Tibial artery (tissue), 4 donors: ENCODE measurements around the gene ZNF519.

Experiments
- DNase-seq, 2 donors: peaks; one replicate each; pipeline ENCODE4 v3.0.0-alpha.2; 2019
- H3K27ac ChIP-seq, 2 donors: fragments of 200-600 bp; sonication (generic) in 1 of 2; 1 replicate in 1 of 2; 2 replicates in 1 of 2; pipeline ENCODE4 v1.5.1; 2018 to 2019; ENCODE audit warnings: mild to moderate bottlenecking in 1 of 2
- H3K27me3 ChIP-seq, 2 donors: fragments of 200-600 bp; sonication (generic) in 1 of 2; one replicate each; pipeline versions ENCODE4 v1.5.1 to v1.6.0; 2016 to 2019
- H3K36me3 ChIP-seq, 3 donors: fragments of 200-600 bp; sonication (generic) in 2 of 3; one replicate each; pipeline ENCODE4 v1.5.1; 2016 to 2019; ENCODE audit warnings: mild to moderate bottlenecking in 2 of 3
- H3K4me1 ChIP-seq, 4 donors: fragments of 200-600 bp; sonication (generic) in 2 of 4; 1 replicate in 3 of 4; 2 replicates in 1 of 4; pipeline ENCODE4 v1.5.1; 2016 to 2019
- H3K4me3 ChIP-seq, 2 donors: fragments of 200-600 bp; sonication (generic) in 1 of 2; 1 replicate in 1 of 2; 2 replicates in 1 of 2; pipeline ENCODE4 v1.5.1; 2018 to 2019; ENCODE audit warnings: mild to moderate bottlenecking in 2 of 2
- H3K9me3 ChIP-seq, 3 donors: fragments of 200-600 bp; sonication (generic) in 1 of 3; one replicate each; pipeline ENCODE4 v1.5.1; 2016 to 2019
- CTCF ChIP-seq, 2 experiments: fragments of 200-600 bp in 1 of 2; fragments of 450-650 bp in 1 of 2; IDR thresholded peaks; one replicate each; pipeline ENCODE4 v1.5.1; 2017 to 2019; ENCODE audit warnings: antibody characterized with exemption in 2 of 2, mild to moderate bottlenecking in 1 of 2, moderate library complexity in 1 of 2
- intact Hi-C: fragments of 100-400 bp; cut with DNase I; formaldehyde crosslinking; loops from one replicate; pipeline ENCODE4 v1.15.0; 2023; ENCODE audit warnings: low total_unique reads

ZNF519 gene

GRCh38 chr18:14122097-14122496 lies 10.1 kb downstream of the ZNF519 start:
- DNase-seq: no peak
- H3K9me3 ChIP-seq: no peaks in the 10 kb centered on the region
- TF ChIP-seq CTCF (IDR thresholded peaks at IDR 0.05): no peak
- no peak overlapping the region for H3K4me3 ChIP-seq
- no peaks in the 10 kb centered on the region for H3K36me3 ChIP-seq
- H3K27me3 ChIP-seq: no peaks in the 10 kb centered on the region
- H3K4me1 ChIP-seq: no peaks in the 10 kb centered on the region
- intact Hi-C loops: no loop called here
- no peak overlapping the region for H3K27ac ChIP-seq

- intact Hi-C loops: no loop called here
- TF ChIP-seq CTCF (IDR thresholded peaks at IDR 0.05): no peak
- no peak for DNase-seq
- H3K36me3 ChIP-seq: peaks cover 0 to 5% (median 0%) of the 10 kb centered on the region in 3 donors
- H3K4me1 ChIP-seq: no peaks in the 10 kb centered on the region
- no peaks in the 10 kb centered on the region for H3K27me3 ChIP-seq
- H3K4me3 ChIP-seq: no peak overlapping the region
- no peak overlapping the region for H3K27ac ChIP-seq
- peaks cover 0 to 5% (median 0%) of the 10 kb centered on the region in 3 donors for H3K9me3 ChIP-seq
Observed at GRCh38 chr18:14120926-14121325, 11.3 kb downstream of the ZNF519 start.

- no peak for DNase-seq
- no peak overlapping the region for H3K4me3 ChIP-seq
- peaks cover 0 to 5% (median 4%) of the 10 kb centered on the region in 3 donors for H3K9me3 ChIP-seq
- no peaks in the 10 kb centered on the region for H3K4me1 ChIP-seq
- H3K27ac ChIP-seq: no peak overlapping the region
- no peak for TF ChIP-seq CTCF (IDR thresholded peaks at IDR 0.05)
- peaks cover 0 to 15% (median 4%) of the 10 kb centered on the region in 3 donors for H3K36me3 ChIP-seq
- intact Hi-C loops: no loop called here
- H3K27me3 ChIP-seq: no peaks in the 10 kb centered on the region
Observed at GRCh38 chr18:14117606-14118005, 14.6 kb downstream of the ZNF519 start.

DNA sequence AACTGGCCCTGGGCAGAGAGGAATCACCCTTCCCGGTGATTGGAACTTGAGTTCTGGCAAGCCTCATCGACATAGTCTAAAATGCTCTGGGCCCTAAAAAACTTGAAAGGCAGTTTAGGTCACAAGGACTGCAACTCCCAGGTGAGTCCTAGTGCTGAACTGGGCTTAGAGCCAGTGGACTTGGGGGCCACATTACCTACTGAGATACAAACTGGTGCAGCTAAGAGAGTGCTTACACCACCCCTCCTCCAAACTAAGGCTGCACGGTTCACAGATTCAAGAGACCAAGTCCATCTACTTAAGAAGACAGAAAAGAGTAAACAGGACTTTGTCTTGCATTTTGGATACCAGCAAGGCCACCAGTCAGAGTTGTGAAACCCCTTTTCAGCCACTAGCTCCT lies 25.3 kb downstream of the ZNF519 start:
- no peak for TF ChIP-seq CTCF (IDR thresholded peaks at IDR 0.05)
- no peak for DNase-seq
- Histone ChIP-seq H3K27me3 (no peaks in the 10 kb centered on the region), H3K27ac (no peak overlapping the region), H3K9me3 (peaks cover 0 to 70% (median 5%) of the 10 kb centered on the region in 3 donors), H3K36me3 (peaks cover 0 to 25% (median 21%) of the 10 kb centered on the region in 3 donors), H3K4me1 (no peaks in the 10 kb centered on the region), H3K4me3 (no peak overlapping the region)
- intact Hi-C loops: no loop called here

DNA sequence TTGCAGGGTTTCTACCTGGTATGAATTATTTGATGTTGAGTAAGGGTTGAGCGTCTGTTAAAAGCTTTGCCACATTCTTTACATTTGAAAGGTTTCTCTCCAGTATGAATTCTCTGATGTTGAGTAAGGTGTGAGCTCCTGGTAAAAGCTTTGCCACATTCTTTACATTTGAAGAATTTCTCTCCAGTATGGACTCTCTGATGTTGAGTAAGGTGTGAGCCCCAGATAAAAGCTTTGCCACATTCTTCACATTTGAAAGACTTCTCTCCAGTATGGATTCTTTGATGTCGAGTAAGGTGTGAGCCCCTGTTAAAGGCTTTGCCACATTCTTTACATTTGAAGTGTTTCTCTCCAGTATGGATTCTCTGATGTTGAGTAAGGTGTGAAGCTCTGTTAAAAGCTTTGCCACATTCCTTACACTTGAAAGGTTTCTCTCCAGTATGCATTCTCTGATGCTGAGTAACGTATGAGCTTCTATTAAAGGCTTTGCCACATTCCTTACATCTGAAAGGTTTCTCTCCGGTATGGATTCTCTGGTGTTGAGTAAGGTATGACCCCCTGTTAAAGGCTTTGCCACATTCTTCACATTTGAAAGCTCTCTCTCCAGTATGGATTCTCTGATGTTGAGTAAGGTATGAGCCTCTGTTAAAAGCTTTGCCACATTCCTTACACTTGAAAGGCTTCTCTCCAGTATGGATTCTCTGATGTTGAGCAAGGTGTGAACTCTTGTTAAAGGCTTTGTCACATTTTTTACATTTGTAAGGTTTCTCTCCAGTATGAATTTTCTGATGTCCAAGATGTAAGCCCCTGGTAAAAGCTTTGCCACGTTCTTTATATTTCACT lies 27.1 kb downstream of the ZNF519 start:
- TF ChIP-seq CTCF (IDR thresholded peaks at IDR 0.05): no peak
- no peak for DNase-seq
- intact Hi-C loops: no loop called here
- Histone ChIP-seq H3K9me3 (peaks cover 0 to 70% (median 5%) of the 10 kb centered on the region in 3 donors), H3K4me1 (no peaks in the 10 kb centered on the region), H3K4me3 (no peak overlapping the region), H3K36me3 (peaks cover 10 to 31% (median 21%) of the 10 kb centered on the region in 3 donors), H3K27me3 (no peaks in the 10 kb centered on the region), H3K27ac (no peak overlapping the region)
